Measurements from ENCODE around the gene POLR3A.

Gene POLR3A

GRCh38 chr10:77959887-77960455, 69.3 kb downstream of the POLR3A start:
- Histone ChIP-seq H3K4me3 (ENCODE audit: insufficient read depth, low read length, poor library complexity, severe bottlenecking) (no peak overlapping the region), H3K27ac (ENCODE audit: low read depth, low read length) (no peak overlapping the region)

GRCh38 chr10:77959384-77959783, 69.9 kb downstream of the POLR3A start:
- no peak overlapping the region for H3K4me2 ChIP-seq (ENCODE audit: low read depth, low read length, poor library complexity, severe bottlenecking)
- H3K36me3 ChIP-seq (ENCODE audit: low read length) = no peaks in the 10 kb centered on the region
- H3F3A ChIP-seq (ENCODE audit: insufficient read depth) = no peaks in the 10 kb centered on the region
- no peaks in the 10 kb centered on the region for H3K27me3 ChIP-seq (ENCODE audit: low read length)
- no peaks in the 10 kb centered on the region for H4K20me1 ChIP-seq (ENCODE audit: low read depth, low read length)
- H3K79me2 ChIP-seq (ENCODE audit: insufficient read depth, low read length) = no peaks in the 10 kb centered on the region
- H2AFZ ChIP-seq (ENCODE audit: low read depth, low read length, severe bottlenecking) = no peak overlapping the region
- H3K4me3 ChIP-seq (ENCODE audit: insufficient read depth, low read length, poor library complexity, severe bottlenecking) = no peak overlapping the region
- 0 out of 2 replicates have a peak, but pooled peaks cover 8% of the 10 kb centered on the region for H3K9me3 ChIP-seq (ENCODE audit: insufficient read depth, low read length)
- no peaks in the 10 kb centered on the region for H3K9me2 ChIP-seq (replicated peaks; ENCODE audit: insufficient read depth, low read length)
- no peak overlapping the region for H3K9ac ChIP-seq (ENCODE audit: low read length)
- TF ChIP-seq CTCF (IDR thresholded peaks at IDR 0.05; ENCODE audit: insufficient read depth, low read length, poor library complexity, severe bottlenecking) (no peak), EZH2phosphoT487 (conservative IDR thresholded peaks at IDR 0.05; ENCODE audit: low read length) (no peak)
- H3K27ac ChIP-seq (ENCODE audit: low read depth, low read length) = no peak overlapping the region

More at GRCh38 chr10:77959887-77960455, 69.3 kb downstream of the POLR3A start:
- Histone ChIP-seq H3K9me2 (replicated peaks; ENCODE audit: insufficient read depth, low read length) (no peaks in the 10 kb centered on the region), H3K79me2 (ENCODE audit: insufficient read depth, low read length) (no peaks in the 10 kb centered on the region), H3K9me3 (ENCODE audit: insufficient read depth, low read length) (0 out of 2 replicates have a peak, but pooled peaks cover 8% of the 10 kb centered on the region), H3K27me3 (ENCODE audit: low read length) (no peaks in the 10 kb centered on the region), H3K4me2 (ENCODE audit: low read depth, low read length, poor library complexity, severe bottlenecking) (no peak overlapping the region), H3K36me3 (ENCODE audit: low read length) (no peaks in the 10 kb centered on the region), H2AFZ (ENCODE audit: low read depth, low read length, severe bottlenecking) (no peak overlapping the region), H4K20me1 (ENCODE audit: low read depth, low read length) (no peaks in the 10 kb centered on the region), H3F3A (ENCODE audit: insufficient read depth) (no peaks in the 10 kb centered on the region), H3K9ac (ENCODE audit: low read length) (no peak overlapping the region)
- no peak for TF ChIP-seq EZH2phosphoT487 (conservative IDR thresholded peaks at IDR 0.05; ENCODE audit: low read length)
- TF ChIP-seq CTCF (IDR thresholded peaks at IDR 0.05; ENCODE audit: insufficient read depth, low read length, poor library complexity, severe bottlenecking) = no peak

GRCh38 chr10:77955136-77955535, 74.2 kb downstream of the POLR3A start:
- Histone ChIP-seq H3K27ac (ENCODE audit: low read depth, low read length) (no peak overlapping the region), H4K20me1 (ENCODE audit: low read depth, low read length) (no peaks in the 10 kb centered on the region), H3K27me3 (ENCODE audit: low read length) (no peaks in the 10 kb centered on the region), H3K9ac (ENCODE audit: low read length) (no peak overlapping the region), H3K9me3 (ENCODE audit: insufficient read depth, low read length) (peaks cover 4% of the 10 kb centered on the region; the same call in 1 of the 2 replicates), H2AFZ (ENCODE audit: low read depth, low read length, severe bottlenecking) (no peak overlapping the region), H3K36me3 (ENCODE audit: low read length) (no peaks in the 10 kb centered on the region), H3K9me2 (replicated peaks; ENCODE audit: insufficient read depth, low read length) (no peaks in the 10 kb centered on the region), H3K4me2 (ENCODE audit: low read depth, low read length, poor library complexity, severe bottlenecking) (no peak overlapping the region), H3K79me2 (ENCODE audit: insufficient read depth, low read length) (no peaks in the 10 kb centered on the region), H3K4me3 (ENCODE audit: insufficient read depth, low read length, poor library complexity, severe bottlenecking) (no peak overlapping the region), H3F3A (ENCODE audit: insufficient read depth) (no peaks in the 10 kb centered on the region)
- TF ChIP-seq CTCF (IDR thresholded peaks at IDR 0.05; ENCODE audit: insufficient read depth, low read length, poor library complexity, severe bottlenecking) = no peak

All from SU-DHL-6 (cell line).